Measurements from ENCODE around the gene DIAPH2.
A peak's percentile ranks its signal among the peaks of the same experiment; 100 is the strongest.

The DIAPH2 gene

GRCh38 chrX:97145934-97146333 lies 461.3 kb downstream of the DIAPH2 start:
- TF ChIP-seq POLR2AphosphoS5 (IDR thresholded peaks at IDR 0.05; ENCODE audit: low read depth, low read length): no peak
- no peak for DNase-seq (ENCODE audit: insufficient read length)
- no peak for FAIRE-seq

- DNase-seq (ENCODE audit: insufficient read length) (no peak), FAIRE-seq (no peak)
- TF ChIP-seq POLR2AphosphoS5 (IDR thresholded peaks at IDR 0.05; ENCODE audit: low read depth, low read length) (no peak), POLR2A (IDR thresholded peaks at IDR 0.05; ENCODE audit: low read depth, low read length) (no peak), TAF1 (IDR thresholded peaks at IDR 0.05; ENCODE audit: borderline replicate concordance, low read depth, low read length) (no peak)
These were observed 471.2 kb downstream of the DIAPH2 start for GRCh38 chrX:97155816-97156215.

GRCh38 chrX:97158269-97158668 lies 473.6 kb downstream of the DIAPH2 start:
- FAIRE-seq (no peak), DNase-seq (ENCODE audit: insufficient read length) (no peak)
- no peak for TF ChIP-seq POLR2A (IDR thresholded peaks at IDR 0.05; ENCODE audit: low read depth, low read length)

- FAIRE-seq (no peak), DNase-seq (ENCODE audit: insufficient read length) (no peak)
- no peak for TF ChIP-seq POLR2A (IDR thresholded peaks at IDR 0.05; ENCODE audit: low read depth, low read length)
- TF ChIP-seq POLR2AphosphoS5 (IDR thresholded peaks at IDR 0.05; ENCODE audit: low read depth, low read length): no peak
- TF ChIP-seq TAF1 (IDR thresholded peaks at IDR 0.05; ENCODE audit: borderline replicate concordance, low read depth, low read length): no peak
These were observed 475.5 kb downstream of the DIAPH2 start for GRCh38 chrX:97159916-97160800.

- TF ChIP-seq POLR2AphosphoS5 (IDR thresholded peaks at IDR 0.05; ENCODE audit: low read depth, low read length) (no peak), TAF1 (IDR thresholded peaks at IDR 0.05; ENCODE audit: borderline replicate concordance, low read depth, low read length) (no peak), POLR2A (IDR thresholded peaks at IDR 0.05; ENCODE audit: low read depth, low read length) (no peak)
- no peak for DNase-seq (ENCODE audit: insufficient read length)
- FAIRE-seq: peak; percentile 63
These were observed 482.7 kb downstream of the DIAPH2 start for GRCh38 chrX:97167333-97167732.

GRCh38 chrX:97168646-97169045 lies 484.0 kb downstream of the DIAPH2 start:
- no peak for FAIRE-seq
- TF ChIP-seq POLR2AphosphoS5 (IDR thresholded peaks at IDR 0.05; ENCODE audit: low read depth, low read length) (no peak), TAF1 (IDR thresholded peaks at IDR 0.05; ENCODE audit: borderline replicate concordance, low read depth, low read length) (no peak), POLR2A (IDR thresholded peaks at IDR 0.05; ENCODE audit: low read depth, low read length) (no peak)
- no peak for DNase-seq (ENCODE audit: insufficient read length)

GRCh38 chrX:97175147-97175546 lies 490.5 kb downstream of the DIAPH2 start:
- TF ChIP-seq POLR2AphosphoS5 (IDR thresholded peaks at IDR 0.05; ENCODE audit: low read depth, low read length): no peak
- no peak for TF ChIP-seq POLR2A (IDR thresholded peaks at IDR 0.05; ENCODE audit: low read depth, low read length)
- TF ChIP-seq TAF1 (IDR thresholded peaks at IDR 0.05; ENCODE audit: borderline replicate concordance, low read depth, low read length): no peak
- no peak for FAIRE-seq
- DNase-seq (ENCODE audit: insufficient read length): no peak

GRCh38 chrX:97189668-97190067 lies 505.0 kb downstream of the DIAPH2 start:
- TF ChIP-seq POLR2AphosphoS5 (IDR thresholded peaks at IDR 0.05; ENCODE audit: low read depth, low read length): no peak
- TF ChIP-seq TAF1 (IDR thresholded peaks at IDR 0.05; ENCODE audit: borderline replicate concordance, low read depth, low read length): no peak
- TF ChIP-seq POLR2A (IDR thresholded peaks at IDR 0.05; ENCODE audit: low read depth, low read length): no peak
- no peak for FAIRE-seq
- no peak for DNase-seq (ENCODE audit: insufficient read length)

- no peak for DNase-seq (ENCODE audit: insufficient read length)
These were observed 514.9 kb downstream of the DIAPH2 start for GRCh38 chrX:97199501-97199900.

GRCh38 chrX:97200454-97200853 lies 515.8 kb downstream of the DIAPH2 start:
- no peak for FAIRE-seq
- no peak for DNase-seq (ENCODE audit: insufficient read length)
- TF ChIP-seq POLR2A (IDR thresholded peaks at IDR 0.05; ENCODE audit: low read depth, low read length) (no peak), TAF1 (IDR thresholded peaks at IDR 0.05; ENCODE audit: borderline replicate concordance, low read depth, low read length) (no peak), POLR2AphosphoS5 (IDR thresholded peaks at IDR 0.05; ENCODE audit: low read depth, low read length) (no peak)

More at GRCh38 chrX:97199501-97199900, 514.9 kb downstream of the DIAPH2 start:
- TF ChIP-seq POLR2AphosphoS5 (IDR thresholded peaks at IDR 0.05; ENCODE audit: low read depth, low read length) (no peak), POLR2A (IDR thresholded peaks at IDR 0.05; ENCODE audit: low read depth, low read length) (no peak), TAF1 (IDR thresholded peaks at IDR 0.05; ENCODE audit: borderline replicate concordance, low read depth, low read length) (no peak)
- no peak for FAIRE-seq

GRCh38 chrX:97210501-97210900 lies 525.9 kb downstream of the DIAPH2 start:
- no peak for TF ChIP-seq POLR2AphosphoS5 (IDR thresholded peaks at IDR 0.05; ENCODE audit: low read depth, low read length)
- no peak for TF ChIP-seq POLR2A (IDR thresholded peaks at IDR 0.05; ENCODE audit: low read depth, low read length)
- no peak for TF ChIP-seq TAF1 (IDR thresholded peaks at IDR 0.05; ENCODE audit: borderline replicate concordance, low read depth, low read length)
- FAIRE-seq: no peak
- no peak for DNase-seq (ENCODE audit: insufficient read length)

- DNase-seq (ENCODE audit: insufficient read length) (no peak), FAIRE-seq (no peak)
- TF ChIP-seq POLR2AphosphoS5 (IDR thresholded peaks at IDR 0.05; ENCODE audit: low read depth, low read length): no peak
- no peak for TF ChIP-seq TAF1 (IDR thresholded peaks at IDR 0.05; ENCODE audit: borderline replicate concordance, low read depth, low read length)
- no peak for TF ChIP-seq POLR2A (IDR thresholded peaks at IDR 0.05; ENCODE audit: low read depth, low read length)
These were observed 526.4 kb downstream of the DIAPH2 start for GRCh38 chrX:97211070-97211469.

Measured in GM12892 (cell line).